ENCODE data around the gene MAPK4. TPM values are rescaled to one million over a fixed set of nuclear protein-coding genes. Genes with fewer than 3 reads are reported as not detected.
"Not testable (repeated sequence)": the region's sequence is repeated elsewhere in the genome, so short reads cannot be mapped to it uniquely, and the experiment has no call there.

The MAPK4 gene
- total and polyA plus RNA-seq, 7 donors, result 0.60 to 16.1 (median 8.8) TPM; not detected in 1

- Histone ChIP-seq H3K36me3 (no peaks in the 10 kb centered on the region), H3K27ac (no peak overlapping the region), H3K4me1 (no peaks in the 10 kb centered on the region), H3K27me3 (no peaks in the 10 kb centered on the region), H3K9me3 (peaks cover 0 to 7% (median 6%) of the 10 kb centered on the region in 4 donors), H3K4me3 (no peak overlapping the region)
- TF ChIP-seq EP300 (IDR thresholded peaks at IDR 0.05), result no peak
- no peak for TF ChIP-seq POLR2AphosphoS5 (IDR thresholded peaks at IDR 0.05)
- no peak for TF ChIP-seq POLR2A (IDR thresholded peaks at IDR 0.05)
- TF ChIP-seq, protein P1, sequence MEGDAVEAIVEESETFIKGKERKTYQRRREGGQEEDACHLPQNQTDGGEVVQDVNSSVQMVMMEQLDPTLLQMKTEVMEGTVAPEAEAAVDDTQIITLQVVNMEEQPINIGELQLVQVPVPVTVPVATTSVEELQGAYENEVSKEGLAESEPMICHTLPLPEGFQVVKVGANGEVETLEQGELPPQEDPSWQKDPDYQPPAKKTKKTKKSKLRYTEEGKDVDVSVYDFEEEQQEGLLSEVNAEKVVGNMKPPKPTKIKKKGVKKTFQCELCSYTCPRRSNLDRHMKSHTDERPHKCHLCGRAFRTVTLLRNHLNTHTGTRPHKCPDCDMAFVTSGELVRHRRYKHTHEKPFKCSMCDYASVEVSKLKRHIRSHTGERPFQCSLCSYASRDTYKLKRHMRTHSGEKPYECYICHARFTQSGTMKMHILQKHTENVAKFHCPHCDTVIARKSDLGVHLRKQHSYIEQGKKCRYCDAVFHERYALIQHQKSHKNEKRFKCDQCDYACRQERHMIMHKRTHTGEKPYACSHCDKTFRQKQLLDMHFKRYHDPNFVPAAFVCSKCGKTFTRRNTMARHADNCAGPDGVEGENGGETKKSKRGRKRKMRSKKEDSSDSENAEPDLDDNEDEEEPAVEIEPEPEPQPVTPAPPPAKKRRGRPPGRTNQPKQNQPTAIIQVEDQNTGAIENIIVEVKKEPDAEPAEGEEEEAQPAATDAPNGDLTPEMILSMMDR (IDR thresholded peaks at IDR 0.05), result no peak
- intact Hi-C loops (cut with DNase I), result no loop called here
- DNase-seq, result no peak
- WGBS, 2 donors, result 92 to 95% methylated on average over 5 of the region's 5 CpGs
These were observed 31.1 kb upstream of the MAPK4 start for GRCh38 chr18:50528806-50529205.

- intact Hi-C loops (cut with DNase I); H3K27me3 ChIP-seq; H3K27ac ChIP-seq; H3K4me1 ChIP-seq; DNase-seq; H3K36me3 ChIP-seq; H3K4me3 ChIP-seq: not testable (repeated sequence)
- 87 to 89% methylated on average over 2 of the region's 2 CpGs for WGBS, 2 donors
- peaks cover 0 to 15% (median 7%) of the 10 kb centered on the region in 4 donors for H3K9me3 ChIP-seq
These were observed 26.1 kb upstream of the MAPK4 start for GRCh38 chr18:50533822-50534221.

DNA sequence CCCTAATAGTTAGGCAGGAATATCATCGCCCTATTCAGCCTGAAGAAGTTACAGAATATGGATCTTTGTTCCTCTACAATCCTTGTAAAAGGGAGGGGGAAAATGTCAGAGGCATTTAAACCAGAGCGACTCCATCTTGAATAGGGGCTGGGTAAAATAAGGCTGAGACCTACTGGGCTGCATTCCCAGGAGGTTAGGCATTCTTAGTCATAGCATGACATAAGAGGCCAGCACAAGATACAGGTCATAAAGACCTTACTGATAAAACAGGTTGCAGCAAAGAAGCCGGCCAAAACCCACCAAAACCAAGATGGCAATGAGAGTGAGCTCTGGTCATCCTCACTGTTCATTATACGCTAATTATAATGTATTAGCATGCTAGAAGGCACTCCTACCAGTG lies 15.4 kb upstream of the MAPK4 start:
- WGBS, 2 donors, result 86 to 93% methylated on average over 4 of the region's 4 CpGs
- DNase-seq; H3K4me3 ChIP-seq; H3K27ac ChIP-seq; H3K36me3 ChIP-seq; H3K4me1 ChIP-seq; H3K9me3 ChIP-seq; H3K27me3 ChIP-seq; intact Hi-C loops (cut with DNase I): not testable (repeated sequence)

DNA sequence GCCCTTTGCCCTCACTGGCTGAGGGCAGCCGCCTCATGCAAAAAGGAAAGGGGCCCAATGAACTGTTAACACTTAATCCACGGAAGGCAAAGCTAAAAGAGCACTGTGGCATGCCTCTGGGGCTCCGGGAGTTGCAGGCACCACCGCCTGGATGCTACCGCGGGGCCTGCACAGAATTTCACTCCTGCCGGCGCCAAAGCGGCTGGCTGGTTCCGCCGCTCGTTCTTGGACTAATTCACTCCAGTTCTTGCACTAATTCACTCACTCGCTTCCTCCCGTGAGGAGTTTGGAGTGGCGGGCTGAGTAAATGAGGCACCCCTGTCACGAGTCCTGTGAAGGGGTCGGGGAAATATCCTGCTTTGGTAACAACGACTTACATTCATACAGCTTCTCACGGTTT lies 14.0 kb upstream of the MAPK4 start:
- no peaks in the 10 kb centered on the region for H3K4me1 ChIP-seq
- intact Hi-C loops (cut with DNase I), result no loop called here
- 84 to 90% methylated on average over 19 of the region's 19 CpGs for WGBS, 2 donors
- TF ChIP-seq POLR2A (IDR thresholded peaks at IDR 0.05) (no peak), EP300 (IDR thresholded peaks at IDR 0.05) (no peak), POLR2AphosphoS5 (IDR thresholded peaks at IDR 0.05) (no peak)
- TF ChIP-seq, protein P1 (IDR thresholded peaks at IDR 0.05), result no peak
- no peaks in the 10 kb centered on the region for H3K27me3 ChIP-seq
- no peak overlapping the region for H3K27ac ChIP-seq
- no peak for DNase-seq
- H3K4me3 ChIP-seq, result no peak overlapping the region
- H3K9me3 ChIP-seq, result no peaks in the 10 kb centered on the region
- no peaks in the 10 kb centered on the region for H3K36me3 ChIP-seq

- intact Hi-C loops (cut with DNase I), result no loop called here
- H3K9me3 ChIP-seq, result no peaks in the 10 kb centered on the region
- no peak for TF ChIP-seq EP300 (IDR thresholded peaks at IDR 0.05)
- TF ChIP-seq, protein P1 (IDR thresholded peaks at IDR 0.05), result no peak
- TF ChIP-seq POLR2A (IDR thresholded peaks at IDR 0.05), result no peak
- no peak for DNase-seq
- 69 to 96% methylated on average over 1 of the region's 1 CpG for WGBS, 2 donors
- H3K4me3 ChIP-seq, result no peak overlapping the region
- no peaks in the 10 kb centered on the region for H3K4me1 ChIP-seq
- H3K27me3 ChIP-seq, result no peaks in the 10 kb centered on the region
- H3K27ac ChIP-seq, result no peak overlapping the region
- no peaks in the 10 kb centered on the region for H3K36me3 ChIP-seq
These were observed 11.7 kb upstream of the MAPK4 start for GRCh38 chr18:50548160-50548559.

GRCh38 chr18:50551651-50552050 lies 8.2 kb upstream of the MAPK4 start:
- H3K4me1 ChIP-seq, H3K27me3 ChIP-seq, H3K4me3 ChIP-seq, DNase-seq, H3K36me3 ChIP-seq, H3K27ac ChIP-seq, H3K9me3 ChIP-seq: not testable (repeated sequence)
- intact Hi-C loops (cut with DNase I), result loop anchor here (10.0 kb wide), 1 partner anchor 203 kb away; no protein-coding TSS in a partner anchor
- WGBS, 2 donors, result 44 to 50% methylated on average over 1 of the region's 1 CpG

Measured in sigmoid colon (tissue), 7 donors.